B cell (primary cell): ENCODE data around the gene CXCL12. TPM values are rescaled to one million over a fixed set of nuclear protein-coding genes. Genes with fewer than 3 reads are reported as not detected.

Experiments used
- ATAC-seq: fragments of 200-7000 bp; cut with Tn5 transposase; one replicate; pipeline ENCODE4 v1.10.0; 2021; ENCODE audit warnings: low read depth, mild to moderate bottlenecking, moderate number of reproducible peaks, moderate library complexity
- CTCF ChIA-PET: fragments of 350-600 bp; sonication (Branson Sonifier 250); formaldehyde crosslinking; loops from one replicate; lab custom pipeline; 2021; ENCODE audit warnings: antibody characterized with exemption, inconsistent platforms; lab: Charles Lee
- POLR2A ChIA-PET: fragments of 350-600 bp; sonication (Branson Sonifier 250); formaldehyde crosslinking; loops from one replicate; lab custom pipeline; 2021; ENCODE audit warnings: antibody characterized with exemption; lab: Charles Lee
- DNase-seq: peaks from one replicate; pipeline ENCODE4 v3.0.0; 2013
- H2AFZ ChIP-seq: 2 replicates; pipeline ENCODE4 v1.6.1; 2012; ENCODE audit warnings: mild to moderate bottlenecking, low read depth, low read length; ENCODE audit not compliant: insufficient read depth, poor library complexity, severe bottlenecking
- H3K27ac ChIP-seq, 2 donors: 1 replicate in 1 of 2; 2 replicates in 1 of 2; pipeline ENCODE4 v1.5.1; 2012 to 2013; ENCODE audit warnings: low read length in 2 of 2, mild to moderate bottlenecking in 2 of 2, moderate library complexity in 1 of 2
- H3K27me3 ChIP-seq, 4 experiments: fragments of 200-600 bp in 1 of 4; sonication (generic) in 1 of 4; replicated peaks in 1 of 4; 1 replicate in 2 of 4; 2 replicates in 2 of 4; pipeline versions ENCODE4 v1.6.1 to v1.7.0; 2013 to 2016; ENCODE audit warnings: low read length in 3 of 4, mild to moderate bottlenecking in 2 of 4, mixed read lengths in 1 of 4, moderate library complexity in 1 of 4; ENCODE audit not compliant: insufficient read depth in 4 of 4, control insufficient read depth in 3 of 4; ENCODE audit errors: control extremely low read depth in 1 of 4
- H3K36me3 ChIP-seq, 2 experiments: replicated peaks in 1 of 2; 1 replicate in 1 of 2; 2 replicates in 1 of 2; pipeline versions ENCODE4 v1.6.1 to v1.7.1; 2013; ENCODE audit warnings: low read length in 1 of 2; ENCODE audit not compliant: insufficient read depth in 2 of 2, control insufficient read depth in 1 of 2; ENCODE audit errors: control extremely low read depth in 1 of 2, extremely low read depth in 1 of 2
- H3K4me1 ChIP-seq, 2 donors: fragments of 200-600 bp in 1 of 2; sonication (generic) in 1 of 2; 1 replicate in 1 of 2; 2 replicates in 1 of 2; pipeline versions ENCODE4 v1.5.1 to v1.6.1; 2013 to 2017; ENCODE audit warnings: low read length in 2 of 2; ENCODE audit not compliant: control insufficient read depth in 2 of 2, insufficient read depth in 2 of 2
- H3K4me2 ChIP-seq: replicated peaks from 2 replicates; pipeline ENCODE3; 2012; ENCODE audit warnings: mild to moderate bottlenecking, low read depth, low read length; ENCODE audit not compliant: poor library complexity, severe bottlenecking
- H3K4me3 ChIP-seq, 5 experiments: fragments of 200-600 bp in 1 of 5; sonication (generic) in 1 of 5; 1 replicate in 3 of 5; 2 replicates in 2 of 5; pipeline versions ENCODE4 v1.5.1 to v1.7.0; 2011 to 2016; ENCODE audit warnings: low read length in 4 of 5, mild to moderate bottlenecking in 4 of 5, low read depth in 2 of 5, control low read depth in 1 of 5, moderate library complexity in 1 of 5; ENCODE audit not compliant: insufficient read depth in 1 of 5; ENCODE audit errors: control extremely low read depth in 1 of 5, extremely low read depth in 1 of 5
- H3K79me2 ChIP-seq: fragments of 200-600 bp; sonication (generic); one replicate; pipeline ENCODE4 v1.6.0; 2016; ENCODE audit warnings: low read length; ENCODE audit not compliant: control insufficient read depth, insufficient read depth
- H3K9ac ChIP-seq: fragments of 200-600 bp; sonication (generic); 2 replicates; pipeline ENCODE4 v1.6.1; 2017; ENCODE audit warnings: mild to moderate bottlenecking, low read length, moderate library complexity
- H3K9me3 ChIP-seq, 3 donors: one replicate each; pipeline versions ENCODE4 v1.6.1 to v1.7.1; 2013; ENCODE audit warnings: low read length in 2 of 3; ENCODE audit not compliant: control insufficient read depth in 2 of 3, insufficient read depth in 1 of 3; ENCODE audit errors: control extremely low read depth in 1 of 3
- H4K20me1 ChIP-seq: 2 replicates; pipeline ENCODE4 v1.6.0; 2012; ENCODE audit warnings: mild to moderate bottlenecking, low read length; ENCODE audit not compliant: insufficient read depth, control insufficient read depth, poor library complexity, severe bottlenecking
- H3K27ac Mint-ChIP-seq: one replicate; pipeline ENCODE4 v1.8.0; 2021; ENCODE audit warnings: mixed read lengths
- H3K27me3 Mint-ChIP-seq: one replicate; pipeline ENCODE4 v1.8.0; 2021; ENCODE audit warnings: mixed read lengths
- H3K4me1 Mint-ChIP-seq: one replicate; pipeline ENCODE4 v1.8.0; 2021; ENCODE audit warnings: mixed read lengths
- H3K4me3 Mint-ChIP-seq: one replicate; pipeline ENCODE4 v1.8.0; 2021; ENCODE audit warnings: mixed read lengths
- H3K9me3 Mint-ChIP-seq: one replicate; pipeline ENCODE4 v1.8.0; 2022; ENCODE audit warnings: mixed read lengths; ENCODE audit not compliant: insufficient read depth
- EZH2 ChIP-seq: IDR thresholded peaks from 2 replicates; pipeline ENCODE4 v1.6.1; 2012; ENCODE audit warnings: borderline replicate concordance, low read depth, mild to moderate bottlenecking, moderate library complexity, low read length; ENCODE audit not compliant: insufficient read depth, poor library complexity, severe bottlenecking
- WGBS: methylation state at CpG from one replicate; pipeline ENCODE4 v1.1.5; 2013; ENCODE audit warnings: missing lambda C conversion rate; ENCODE audit not compliant: insufficient coverage; 5-methylcytosine and 5-hydroxymethylcytosine counted together
- intact Hi-C: fragments of 100-400 bp; cut with micrococcal nuclease; formaldehyde crosslinking; loops from one replicate; pipeline ENCODE4 v1.10.0; 2022
- polyA plus RNA-seq: library from polyadenylated mRNA; depleted of rRNA; stranded (reverse); fragments of >200 nt; gene quantifications from 2 replicates; pipeline ENCODE4 v1.2.3, GENCODE V29; 2012
- total RNA-seq, 2 donors: library from RNA; stranded (reverse); fragments of 120-200 nt in 1 of 2; gene quantifications; 1 replicate in 1 of 2; 2 replicates in 1 of 2; pipeline versions ENCODE4 v1.2.3 to v1.2.4, GENCODE V29; 2013 to 2022
- TF ChIP-seq, protein P1 (sequence below): fragments of 200-600 bp; IDR thresholded peaks from one replicate; pipeline ENCODE4 v1.8.0; 2022; ENCODE audit warnings: antibody characterized with exemption, mild to moderate bottlenecking

Gene CXCL12
- total and polyA plus RNA-seq, 2 donors (not counting 1 experiment from before 2014, with no cell fraction given), result not detected

GRCh38 chr10:44335330-44336021, 49.4 kb downstream of the CXCL12 start:
- H3K9me3 ChIP-seq, result no peaks in the 10 kb centered on the region
- Mint-ChIP-seq H3K4me1 (no peaks in the 10 kb centered on the region), H3K9me3 (no peaks in the 10 kb centered on the region), H3K27me3 (no peaks in the 10 kb centered on the region), H3K27ac (no peak overlapping the region), H3K4me3 (no peak overlapping the region)
- H3K27me3 ChIP-seq, result no peaks in the 10 kb centered on the region
- POLR2A ChIA-PET, result no interaction called here
- DNase-seq (no peak), ATAC-seq (no peak)
- no peak overlapping the region for H3K27ac ChIP-seq
- H3K9ac ChIP-seq, result no peak overlapping the region
- 100% methylated on average over 2 of the region's 9 CpGs for WGBS
- H3K4me2 ChIP-seq, result no peak overlapping the region
- H3K36me3 ChIP-seq, result no peaks in the 10 kb centered on the region
- no peaks in the 10 kb centered on the region for H3K4me1 ChIP-seq
- no peaks in the 10 kb centered on the region for H3K79me2 ChIP-seq
- intact Hi-C loops, result no loop called here
- no peak overlapping the region for H3K4me3 ChIP-seq
- H4K20me1 ChIP-seq, result no peaks in the 10 kb centered on the region
- CTCF ChIA-PET, result no interaction called here
- H2AFZ ChIP-seq, result no peak overlapping the region
- TF ChIP-seq, protein P1, sequence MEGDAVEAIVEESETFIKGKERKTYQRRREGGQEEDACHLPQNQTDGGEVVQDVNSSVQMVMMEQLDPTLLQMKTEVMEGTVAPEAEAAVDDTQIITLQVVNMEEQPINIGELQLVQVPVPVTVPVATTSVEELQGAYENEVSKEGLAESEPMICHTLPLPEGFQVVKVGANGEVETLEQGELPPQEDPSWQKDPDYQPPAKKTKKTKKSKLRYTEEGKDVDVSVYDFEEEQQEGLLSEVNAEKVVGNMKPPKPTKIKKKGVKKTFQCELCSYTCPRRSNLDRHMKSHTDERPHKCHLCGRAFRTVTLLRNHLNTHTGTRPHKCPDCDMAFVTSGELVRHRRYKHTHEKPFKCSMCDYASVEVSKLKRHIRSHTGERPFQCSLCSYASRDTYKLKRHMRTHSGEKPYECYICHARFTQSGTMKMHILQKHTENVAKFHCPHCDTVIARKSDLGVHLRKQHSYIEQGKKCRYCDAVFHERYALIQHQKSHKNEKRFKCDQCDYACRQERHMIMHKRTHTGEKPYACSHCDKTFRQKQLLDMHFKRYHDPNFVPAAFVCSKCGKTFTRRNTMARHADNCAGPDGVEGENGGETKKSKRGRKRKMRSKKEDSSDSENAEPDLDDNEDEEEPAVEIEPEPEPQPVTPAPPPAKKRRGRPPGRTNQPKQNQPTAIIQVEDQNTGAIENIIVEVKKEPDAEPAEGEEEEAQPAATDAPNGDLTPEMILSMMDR, result no peak
- TF ChIP-seq EZH2, result no peak

GRCh38 chr10:44334621-44335184, 50.2 kb downstream of the CXCL12 start:
- Histone ChIP-seq H3K27ac (no peak overlapping the region), H2AFZ (no peak overlapping the region), H3K4me3 (no peak overlapping the region), H4K20me1 (no peaks in the 10 kb centered on the region), H3K27me3 (no peaks in the 10 kb centered on the region), H3K4me2 (no peak overlapping the region), H3K4me1 (no peaks in the 10 kb centered on the region), H3K9me3 (no peaks in the 10 kb centered on the region), H3K79me2 (no peaks in the 10 kb centered on the region), H3K36me3 (no peaks in the 10 kb centered on the region), H3K9ac (no peak overlapping the region)
- no peak for TF ChIP-seq EZH2
- TF ChIP-seq, protein P1, result no peak
- Mint-ChIP-seq H3K9me3 (no peaks in the 10 kb centered on the region), H3K27me3 (no peaks in the 10 kb centered on the region), H3K4me1 (no peaks in the 10 kb centered on the region), H3K4me3 (no peak overlapping the region), H3K27ac (no peak overlapping the region)
- CTCF ChIA-PET, result no interaction called here
- intact Hi-C loops, result no loop called here
- POLR2A ChIA-PET, result no interaction called here
- DNase-seq (no peak), ATAC-seq (no peak)
- 86% methylated on average over 4 of the region's 4 CpGs for WGBS
